Neuronal stem cell (in vitro differentiated cells): ENCODE results near the gene CELA2B.

Source experiments
- DNase-seq: peaks from one replicate; pipeline ENCODE4 v3.0.0-alpha.2; 2013; ENCODE audit warnings: low spot score
- H2AFZ ChIP-seq: one replicate; pipeline ENCODE4 v1.6.1; 2013; ENCODE audit warnings: mild to moderate bottlenecking, low read length, inconsistent platforms
- H2AK5ac ChIP-seq: 2 replicates; pipeline ENCODE4 v1.6.1; 2013; ENCODE audit warnings: low read depth, mild to moderate bottlenecking, inconsistent platforms, low read length, moderate library complexity, mixed read lengths
- H2BK120ac ChIP-seq: 2 replicates; pipeline ENCODE4 v1.6.1; 2013; ENCODE audit warnings: low read depth, mild to moderate bottlenecking, inconsistent platforms, low read length, moderate library complexity, mixed read lengths
- H2BK12ac ChIP-seq: one replicate; pipeline ENCODE4 v1.6.1; 2013; ENCODE audit warnings: low read length, inconsistent platforms
- H2BK15ac ChIP-seq: 2 replicates; pipeline ENCODE4 v1.6.1; 2013; ENCODE audit warnings: mild to moderate bottlenecking, low read length, inconsistent platforms, mixed read lengths
- H2BK5ac ChIP-seq: one replicate; pipeline ENCODE4 v1.6.1; 2013; ENCODE audit warnings: inconsistent platforms, mild to moderate bottlenecking, low read length, moderate library complexity
- H3K14ac ChIP-seq: one replicate; pipeline ENCODE4 v1.6.1; 2013; ENCODE audit warnings: low read length, inconsistent platforms
- H3K18ac ChIP-seq: 2 replicates; pipeline ENCODE4 v1.6.1; 2013; ENCODE audit warnings: low read length, inconsistent platforms
- H3K23ac ChIP-seq: 2 replicates; pipeline ENCODE4 v1.6.1; 2013; ENCODE audit warnings: low read depth, mild to moderate bottlenecking, mixed read lengths, low read length, inconsistent platforms; ENCODE audit not compliant: poor library complexity
- H3K27ac ChIP-seq: replicated peaks from 3 replicates; pipeline ENCODE4 v1.5.1; 2013; ENCODE audit warnings: low read length, inconsistent platforms
- H3K27me3 ChIP-seq, 3 experiments: 2 replicates each; pipeline ENCODE4 v1.6.1; 2013; ENCODE audit warnings: low read length in 3 of 3, mild to moderate bottlenecking in 2 of 3, inconsistent platforms in 1 of 3, low read depth in 1 of 3, mixed read lengths in 1 of 3, moderate library complexity in 1 of 3; ENCODE audit not compliant: control insufficient read depth in 3 of 3, insufficient read depth in 3 of 3
- H3K36me3 ChIP-seq, 2 donors: replicated peaks in 1 of 2; 2 replicates each; pipeline ENCODE4 v1.6.1; 2013; ENCODE audit warnings: low read length in 2 of 2; ENCODE audit not compliant: control insufficient read depth in 2 of 2, insufficient read depth in 2 of 2
- H3K4ac ChIP-seq: 2 replicates; pipeline ENCODE4 v1.6.1; 2013; ENCODE audit warnings: inconsistent platforms, mild to moderate bottlenecking, low read length, moderate library complexity
- H3K4me1 ChIP-seq, 2 donors: 1 replicate in 1 of 2; 2 replicates in 1 of 2; pipeline ENCODE4 v1.6.1; 2013; ENCODE audit warnings: low read length in 2 of 2, low read depth in 1 of 2; ENCODE audit not compliant: control insufficient read depth in 2 of 2, insufficient read depth in 1 of 2
- H3K4me2 ChIP-seq: one replicate; pipeline ENCODE4 v1.6.1; 2013; ENCODE audit warnings: mild to moderate bottlenecking, low read length, inconsistent platforms; ENCODE audit not compliant: insufficient read depth, poor library complexity, severe bottlenecking
- H3K4me3 ChIP-seq, 2 donors: 2 replicates each; pipeline ENCODE4 v1.5.1; 2013; ENCODE audit warnings: low read length in 2 of 2, mild to moderate bottlenecking in 2 of 2, inconsistent platforms in 1 of 2, moderate library complexity in 1 of 2
- H3K79me1 ChIP-seq: one replicate; pipeline ENCODE4 v1.6.1; 2013; ENCODE audit warnings: low read depth, mild to moderate bottlenecking, inconsistent platforms, low read length, moderate library complexity
- H3K9ac ChIP-seq: one replicate; pipeline ENCODE4 v1.6.1; 2013; ENCODE audit warnings: mild to moderate bottlenecking, low read depth, low read length, inconsistent platforms; ENCODE audit not compliant: poor library complexity
- H3K9me3 ChIP-seq, 2 donors: replicated peaks in 1 of 2; 2 replicates each; pipeline versions ENCODE3 to v1.6.1; 2013; ENCODE audit warnings: low read length in 2 of 2, mild to moderate bottlenecking in 2 of 2, inconsistent platforms in 1 of 2, low read depth in 1 of 2, mixed read lengths in 1 of 2, moderate library complexity in 1 of 2; ENCODE audit not compliant: control insufficient read depth in 2 of 2, insufficient read depth in 1 of 2
- H4K8ac ChIP-seq: one replicate; pipeline ENCODE4 v1.6.1; 2013; ENCODE audit warnings: low read depth, mild to moderate bottlenecking, inconsistent platforms, low read length, moderate library complexity
- H4K91ac ChIP-seq: one replicate; pipeline ENCODE4 v1.6.1; 2013; ENCODE audit warnings: low read length, low read depth, mild to moderate bottlenecking, inconsistent platforms; ENCODE audit not compliant: poor library complexity
- WGBS, 2 donors: extraction: QIAGEN DNeasy Blood & Tissue Kit; methylation state at CpG; one replicate each; pipeline ENCODE4 v1.1.7; 2013; ENCODE audit warnings: missing lambda C conversion rate in 2 of 2, mixed read lengths in 1 of 2; ENCODE audit not compliant: insufficient read length in 2 of 2, insufficient replicate concordance in 1 of 2; ENCODE audit errors: extremely low coverage in 2 of 2; 5-methylcytosine and 5-hydroxymethylcytosine counted together

CELA2B gene

GRCh38 chr1:15472587-15472986 lies 3.3 kb upstream of the CELA2B start:
- H3K14ac ChIP-seq = no peak overlapping the region
- no peak overlapping the region for H2BK5ac ChIP-seq
- no peak overlapping the region for H2BK120ac ChIP-seq
- no peaks in the 10 kb centered on the region for H3K79me1 ChIP-seq
- H3K27ac ChIP-seq = no peak overlapping the region
- H2AFZ ChIP-seq = peak overlapping the region; percentile 2
- H3K9me3 ChIP-seq = peaks cover 0 to 2% of the 10 kb centered on the region in 2 donors
- H2AK5ac ChIP-seq = no peak overlapping the region
- H4K8ac ChIP-seq = no peak overlapping the region
- H3K4me1 ChIP-seq = no peaks in the 10 kb centered on the region
- no peak overlapping the region for H2BK15ac ChIP-seq
- H3K23ac ChIP-seq = peak overlapping the region; percentile 34
- H3K9ac ChIP-seq = no peak overlapping the region
- H2BK12ac ChIP-seq = no peak overlapping the region
- H3K18ac ChIP-seq = no peak overlapping the region
- WGBS, 2 donors = no CpG with 5 or more reads among the region's 11 CpGs
- no peak overlapping the region for H3K4me2 ChIP-seq
- no peak overlapping the region for H3K4ac ChIP-seq
- no peaks in the 10 kb centered on the region for H3K27me3 ChIP-seq
- DNase-seq = no peak
- no peaks in the 10 kb centered on the region for H3K36me3 ChIP-seq
- no peak overlapping the region for H3K4me3 ChIP-seq
- no peak overlapping the region for H4K91ac ChIP-seq

- H3K18ac ChIP-seq = no peak overlapping the region
- no peak for DNase-seq
- no peak overlapping the region for H2BK15ac ChIP-seq
- no peak overlapping the region for H2AFZ ChIP-seq
- no CpG with 5 or more reads among the region's 3 CpGs for WGBS, 2 donors
- H4K8ac ChIP-seq = no peak overlapping the region
- H3K4me2 ChIP-seq = no peak overlapping the region
- no peak overlapping the region for H2BK12ac ChIP-seq
- H3K9ac ChIP-seq = no peak overlapping the region
- no peak overlapping the region for H3K4ac ChIP-seq
- no peaks in the 10 kb centered on the region for H3K79me1 ChIP-seq
- no peak overlapping the region for H3K14ac ChIP-seq
- H4K91ac ChIP-seq = no peak overlapping the region
- H2BK120ac ChIP-seq = no peak overlapping the region
- no peak overlapping the region for H3K27ac ChIP-seq
- H3K4me1 ChIP-seq = no peaks in the 10 kb centered on the region
- no peak overlapping the region for H3K4me3 ChIP-seq
- H3K36me3 ChIP-seq = no peaks in the 10 kb centered on the region
- no peak overlapping the region for H3K23ac ChIP-seq
- no peak overlapping the region for H2BK5ac ChIP-seq
- H3K9me3 ChIP-seq = peaks cover 0 to 4% of the 10 kb centered on the region in 2 donors
- H3K27me3 ChIP-seq = no peaks in the 10 kb centered on the region
- H2AK5ac ChIP-seq = no peak overlapping the region
These were observed 1.0 kb downstream of the CELA2B start for GRCh38 chr1:15476927-15477326.

GRCh38 chr1:15477646-15478212 lies 1.8 kb downstream of the CELA2B start:
- no peaks in the 10 kb centered on the region for H3K79me1 ChIP-seq
- H4K8ac ChIP-seq = no peak overlapping the region
- no peak overlapping the region for H3K27ac ChIP-seq
- H2BK12ac ChIP-seq = no peak overlapping the region
- H2AFZ ChIP-seq = no peak overlapping the region
- H3K9me3 ChIP-seq = peaks cover 0 to 3% of the 10 kb centered on the region in 2 donors
- H3K18ac ChIP-seq = no peak overlapping the region
- no peak overlapping the region for H3K4ac ChIP-seq
- no peak overlapping the region for H2AK5ac ChIP-seq
- H3K9ac ChIP-seq = no peak overlapping the region
- no peak for DNase-seq
- no peak overlapping the region for H3K4me3 ChIP-seq
- H4K91ac ChIP-seq = no peak overlapping the region
- no peak overlapping the region for H2BK120ac ChIP-seq
- H3K4me2 ChIP-seq = no peak overlapping the region
- H3K27me3 ChIP-seq = no peaks in the 10 kb centered on the region
- H3K36me3 ChIP-seq = no peaks in the 10 kb centered on the region
- no peak overlapping the region for H3K23ac ChIP-seq
- no peaks in the 10 kb centered on the region for H3K4me1 ChIP-seq
- no peak overlapping the region for H2BK15ac ChIP-seq
- H3K14ac ChIP-seq = no peak overlapping the region
- WGBS, 2 donors = no CpG with 5 or more reads among the region's 5 CpGs
- no peak overlapping the region for H2BK5ac ChIP-seq

GRCh38 chr1:15479654-15480347 lies 3.9 kb downstream of the CELA2B start:
- Histone ChIP-seq H3K27me3 (no peaks in the 10 kb centered on the region), H4K8ac (peak overlapping the region; percentile 43), H3K9me3 (peaks cover 0 to 3% of the 10 kb centered on the region in 2 donors), H3K18ac (no peak overlapping the region), H4K91ac (no peak overlapping the region), H3K23ac (peak overlapping the region; percentile 55), H3K9ac (no peak overlapping the region), H2BK120ac (no peak overlapping the region), H2BK12ac (no peak overlapping the region), H3K27ac (no peak overlapping the region), H3K4me2 (no peak overlapping the region), H3K4me1 (no peaks in the 10 kb centered on the region), H3K4ac (no peak overlapping the region), H3K36me3 (no peaks in the 10 kb centered on the region), H3K4me3 (peak overlapping the region in 1 of 2 donors; percentile 19), H2BK5ac (no peak overlapping the region), H3K79me1 (no peaks in the 10 kb centered on the region), H3K14ac (no peak overlapping the region), H2AK5ac (no peak overlapping the region), H2AFZ (no peak overlapping the region), H2BK15ac (no peak overlapping the region)
- no peak for DNase-seq
- no CpG with 5 or more reads among the region's 11 CpGs for WGBS, 2 donors
